Breast epithelium (tissue), 3 donors: ENCODE measurements around the gene ARPP21.

Experiments used
- CTCF ChIP-seq, 3 donors: fragments of 450-650 bp; IDR thresholded peaks; one replicate each; pipeline ENCODE4 v1.5.1; 2016 to 2017; ENCODE audit warnings: antibody characterized with exemption in 3 of 3, mild to moderate bottlenecking in 3 of 3, moderate library complexity in 3 of 3
- POLR2A ChIP-seq: fragments of 450-650 bp; IDR thresholded peaks from one replicate; pipeline ENCODE4 v1.6.1; 2016; ENCODE audit warnings: antibody characterized with exemption, mild to moderate bottlenecking, moderate library complexity

GRCh38 chr3:35718921-35719320 is 79.6 kb downstream of the ARPP21 start:
- TF ChIP-seq POLR2A (no peak), CTCF (IDR thresholded peaks at IDR 0.05) (no peak)
